Transverse colon (tissue), 4 donors: ENCODE data around the gene TMEM19. TPM values are rescaled to one million over a fixed set of nuclear protein-coding genes. Genes with fewer than 3 reads are reported as not detected.
"Not testable (repeated sequence)": the region's sequence is repeated elsewhere in the genome, so short reads cannot be mapped to it uniquely, and the experiment has no call there.

ENCODE experiments used
- DNase-seq: peaks from one replicate; pipeline ENCODE4 v3.0.0-alpha.2; 2019
- H3K27ac ChIP-seq, 4 donors: fragments of 200-600 bp; sonication (generic); 2 replicates each; pipeline ENCODE4 v1.5.1; 2016 to 2018; ENCODE audit warnings: inconsistent platforms in 4 of 4
- H3K27me3 ChIP-seq: fragments of 200-600 bp; sonication (generic); 2 replicates; pipeline ENCODE4 v1.5.1; 2017; ENCODE audit warnings: inconsistent platforms
- H3K36me3 ChIP-seq, 4 donors: fragments of 200-600 bp; sonication (generic); 2 replicates each; pipeline ENCODE4 v1.5.1; 2017 to 2019; ENCODE audit warnings: inconsistent platforms in 4 of 4
- H3K4me1 ChIP-seq, 4 donors: fragments of 200-600 bp; sonication (generic); 2 replicates each; pipeline ENCODE4 v1.5.1; 2017 to 2020; ENCODE audit warnings: inconsistent platforms in 4 of 4
- H3K4me3 ChIP-seq, 4 donors: fragments of 200-600 bp; sonication (generic); 1 replicate in 1 of 4; 2 replicates in 3 of 4; pipeline versions ENCODE4 v1.5.1 to v1.6.1; 2017 to 2019; ENCODE audit warnings: inconsistent platforms in 4 of 4
- H3K9me3 ChIP-seq, 2 donors: fragments of 200-600 bp; sonication (generic); 2 replicates each; pipeline ENCODE4 v1.5.1; 2017 to 2019; ENCODE audit warnings: inconsistent platforms in 2 of 2
- EP300 ChIP-seq: sonication (generic); formaldehyde crosslinking; IDR thresholded peaks from one replicate; pipeline ENCODE4 v1.6.1; 2017; ENCODE audit warnings: antibody characterized with exemption, low read depth
- POLR2A ChIP-seq: fragments of 450-650 bp; IDR thresholded peaks from one replicate; pipeline ENCODE4 v1.6.1; 2016; ENCODE audit warnings: antibody characterized with exemption, mild to moderate bottlenecking, moderate library complexity
- POLR2AphosphoS5 ChIP-seq, 3 donors: sonication (generic); formaldehyde crosslinking; IDR thresholded peaks; one replicate each; pipeline ENCODE4 v1.6.1; 2016; ENCODE audit warnings: antibody characterized with exemption in 3 of 3
- WGBS, 2 donors: methylation state at CpG; one replicate each; pipeline ENCODE4 v1.1.5; 2018; ENCODE audit warnings: low coverage in 1 of 2; 5-methylcytosine and 5-hydroxymethylcytosine counted together
- in situ Hi-C, 4 donors: fragments of 200-750 bp; cut with MboI; loops; one replicate each; pipeline versions ENCODE4 v1.15.0 to v1.15.1; 2017; ENCODE audit warnings: low sequenced_read_pairs in 3 of 4, low pct_ligation_motif_present in 1 of 4, low pct_unique_long_range_greater_than_20kb in 1 of 4
- intact Hi-C: fragments of 100-400 bp; cut with DNase I; formaldehyde crosslinking; loops from one replicate; pipeline ENCODE4 v1.15.1; 2023; ENCODE audit warnings: low total_unique reads
- total RNA-seq, 4 donors: library from RNA; depleted of rRNA; stranded (reverse); fragments of >200 nt; gene quantifications; one replicate each; pipeline ENCODE4 v1.1.0, GENCODE V29; 2016
- TF ChIP-seq, protein P1 (sequence below), 5 experiments: fragments of 200-600 bp in 3 of 5; fragments of 450-650 bp in 2 of 5; sonication (generic) in 3 of 5; IDR thresholded peaks; 1 replicate in 2 of 5; 2 replicates in 3 of 5; pipeline ENCODE4 v1.5.1; 2016 to 2017; ENCODE audit warnings: antibody characterized with exemption in 5 of 5, inconsistent platforms in 3 of 5, mild to moderate bottlenecking in 2 of 5, moderate library complexity in 1 of 5

TMEM19 gene
- total RNA-seq, 4 donors from 2014 or later = 7.9 to 41.1 (median 20.4) TPM

DNA sequence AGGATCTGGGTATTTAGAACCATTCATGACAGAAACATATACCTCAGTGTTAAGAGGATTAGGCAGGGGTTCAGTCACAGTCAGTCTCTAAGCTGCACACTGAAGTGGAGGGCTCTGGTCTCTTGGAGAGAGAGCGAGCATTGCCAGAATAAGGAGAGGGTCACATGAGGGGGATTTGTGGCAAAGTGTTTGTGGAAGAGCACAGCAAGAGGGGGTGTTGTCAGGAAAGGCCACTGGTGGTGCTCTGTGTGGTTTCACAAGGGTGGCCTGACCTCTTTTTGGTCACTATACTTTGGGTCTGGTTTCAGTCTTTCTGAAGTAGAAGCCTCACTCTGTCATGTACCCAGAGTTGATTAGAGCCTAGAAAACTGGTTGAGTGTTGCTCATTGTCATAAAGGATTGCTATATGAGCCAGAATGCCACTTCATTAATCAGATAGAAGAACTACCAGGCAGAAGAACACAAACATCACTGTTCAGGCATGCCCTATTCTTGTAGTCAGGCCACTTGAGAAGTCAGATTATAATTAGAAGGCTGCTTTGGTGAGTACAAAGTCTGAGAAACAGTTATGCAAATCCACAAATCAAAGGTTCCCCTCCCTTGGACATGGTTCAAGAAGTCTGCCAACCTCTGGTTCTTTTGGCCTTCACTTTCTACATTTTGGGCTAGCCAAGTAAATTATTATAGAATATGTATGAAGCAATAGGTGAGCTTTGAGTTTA, 8.4 kb downstream of the TMEM19 start:
- no peak for TF ChIP-seq EP300
- no peak for TF ChIP-seq POLR2A
- TF ChIP-seq POLR2AphosphoS5 (IDR thresholded peaks at IDR 0.05) = peak in 2 of 3 donors; percentile 8 to 56
- TF ChIP-seq, protein P1, sequence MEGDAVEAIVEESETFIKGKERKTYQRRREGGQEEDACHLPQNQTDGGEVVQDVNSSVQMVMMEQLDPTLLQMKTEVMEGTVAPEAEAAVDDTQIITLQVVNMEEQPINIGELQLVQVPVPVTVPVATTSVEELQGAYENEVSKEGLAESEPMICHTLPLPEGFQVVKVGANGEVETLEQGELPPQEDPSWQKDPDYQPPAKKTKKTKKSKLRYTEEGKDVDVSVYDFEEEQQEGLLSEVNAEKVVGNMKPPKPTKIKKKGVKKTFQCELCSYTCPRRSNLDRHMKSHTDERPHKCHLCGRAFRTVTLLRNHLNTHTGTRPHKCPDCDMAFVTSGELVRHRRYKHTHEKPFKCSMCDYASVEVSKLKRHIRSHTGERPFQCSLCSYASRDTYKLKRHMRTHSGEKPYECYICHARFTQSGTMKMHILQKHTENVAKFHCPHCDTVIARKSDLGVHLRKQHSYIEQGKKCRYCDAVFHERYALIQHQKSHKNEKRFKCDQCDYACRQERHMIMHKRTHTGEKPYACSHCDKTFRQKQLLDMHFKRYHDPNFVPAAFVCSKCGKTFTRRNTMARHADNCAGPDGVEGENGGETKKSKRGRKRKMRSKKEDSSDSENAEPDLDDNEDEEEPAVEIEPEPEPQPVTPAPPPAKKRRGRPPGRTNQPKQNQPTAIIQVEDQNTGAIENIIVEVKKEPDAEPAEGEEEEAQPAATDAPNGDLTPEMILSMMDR (IDR thresholded peaks at IDR 0.05) = no peak
- no peaks in the 10 kb centered on the region for H3K27me3 ChIP-seq
- no peak overlapping the region for H3K4me3 ChIP-seq
- in situ Hi-C loops (no loop called here), intact Hi-C loops (no loop called here)
- DNase-seq = peak; percentile 28
- no peaks in the 10 kb centered on the region for H3K9me3 ChIP-seq
- 80 to 100% methylated on average over 1 of the region's 1 CpG for WGBS, 2 donors
- H3K4me1 ChIP-seq = peaks cover 0 to 60% (median 22%) of the 10 kb centered on the region in 4 donors
- peak overlapping the region; percentile 73 to 98 (median 88) for H3K27ac ChIP-seq
- peaks cover 0 to 22% (median 6%) of the 10 kb centered on the region in 4 donors for H3K36me3 ChIP-seq

DNA sequence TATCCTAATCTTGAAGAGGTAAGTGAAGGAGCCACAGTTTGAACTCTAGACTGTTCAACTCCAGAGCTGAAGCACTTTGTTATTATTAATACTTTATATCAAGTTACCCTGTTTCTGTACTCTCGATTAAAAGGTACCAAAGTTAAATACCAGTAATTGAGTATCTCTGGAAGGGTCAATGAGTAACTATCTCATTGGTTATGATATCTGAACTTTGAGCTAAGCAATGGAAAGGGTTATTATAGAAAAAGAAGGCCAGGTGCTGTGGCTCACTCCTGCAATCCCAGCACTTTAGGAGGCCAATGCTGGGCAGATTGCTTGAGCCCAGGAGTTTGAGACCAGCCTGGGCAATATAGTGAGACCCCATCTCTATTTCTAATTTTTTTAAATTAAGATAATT, 9.9 kb downstream of the TMEM19 start:
- Histone ChIP-seq H3K36me3 (peaks cover 0 to 34% (median 8%) of the 10 kb centered on the region in 4 donors), H3K27ac (peak overlapping the region; percentile 73 to 98 (median 88)), H3K4me1 (peaks cover 0 to 51% (median 22%) of the 10 kb centered on the region in 4 donors), H3K4me3 (no peak overlapping the region), H3K27me3 (no peaks in the 10 kb centered on the region), H3K9me3 (no peaks in the 10 kb centered on the region)
- intact Hi-C loops = no loop called here
- DNase-seq = no peak
- WGBS, 2 donors = 56 to 70% methylated on average over 1 of the region's 1 CpG
- no peak for TF ChIP-seq POLR2A
- no peak for TF ChIP-seq EP300
- no peak for TF ChIP-seq POLR2AphosphoS5 (IDR thresholded peaks at IDR 0.05)
- TF ChIP-seq, protein P1 (IDR thresholded peaks at IDR 0.05) = no peak
- in situ Hi-C loops = no loop called here

DNA sequence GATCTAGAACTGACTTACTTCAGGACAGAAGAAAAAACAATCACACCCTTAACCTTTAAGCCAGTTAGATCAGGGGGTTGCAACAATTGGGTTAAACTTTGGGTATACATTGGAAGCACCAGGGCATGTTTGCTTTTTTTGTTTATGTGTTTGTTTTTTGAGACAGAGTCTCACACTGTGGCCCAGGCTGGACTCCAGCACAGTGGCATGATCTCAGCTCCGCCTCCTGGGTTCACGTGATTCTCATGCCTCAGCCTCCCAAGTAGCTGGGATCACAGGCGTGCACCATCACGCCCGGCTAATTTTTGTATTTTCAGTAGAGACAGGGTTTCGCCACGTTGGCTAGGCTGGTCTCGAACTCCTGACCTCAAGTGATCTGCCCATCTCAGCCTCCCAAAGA, 16.3 kb downstream of the TMEM19 start:
- H3K27ac ChIP-seq, DNase-seq, in situ Hi-C loops, H3K4me3 ChIP-seq, intact Hi-C loops, H3K27me3 ChIP-seq, H3K4me1 ChIP-seq, H3K9me3 ChIP-seq: not testable (repeated sequence)
- peaks cover 0 to 49% (median 6%) of the 10 kb centered on the region in 4 donors for H3K36me3 ChIP-seq
- 95% methylated on average over 8 of the region's 8 CpGs; no CpG with 5 or more reads in 1 of the 2 donors for WGBS, 2 donors

DNA sequence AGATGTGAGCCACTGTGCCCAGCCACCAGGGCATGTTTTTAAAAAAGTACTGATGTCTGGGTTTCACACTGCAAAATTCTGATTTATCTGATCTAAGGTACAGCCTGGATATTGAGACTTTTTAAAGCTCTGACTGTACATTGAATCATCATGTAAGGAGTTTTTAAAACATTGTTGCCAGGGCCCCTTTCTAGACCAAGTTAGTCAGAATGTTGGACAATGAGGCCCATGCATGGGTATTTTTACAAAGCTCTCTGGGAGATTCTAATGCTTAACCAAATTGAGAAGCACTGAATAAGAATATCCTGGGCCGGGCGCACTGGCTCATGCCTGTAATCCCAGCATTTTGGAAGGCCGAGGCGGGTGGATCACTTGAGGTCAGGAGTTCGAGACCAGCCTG, 16.7 kb downstream of the TMEM19 start:
- TF ChIP-seq POLR2A = no peak
- TF ChIP-seq POLR2AphosphoS5 (IDR thresholded peaks at IDR 0.05) = no peak
- TF ChIP-seq EP300 = no peak
- TF ChIP-seq, protein P1 (IDR thresholded peaks at IDR 0.05) = no peak
- no peaks in the 10 kb centered on the region for H3K4me1 ChIP-seq
- H3K27me3 ChIP-seq = no peaks in the 10 kb centered on the region
- in situ Hi-C loops = no loop called here
- peaks cover 0 to 46% (median 4%) of the 10 kb centered on the region in 4 donors for H3K36me3 ChIP-seq
- no peak overlapping the region for H3K27ac ChIP-seq
- 98 to 100% methylated on average over 2 to 5 of the region's 5 CpGs for WGBS, 2 donors
- no peak for DNase-seq
- intact Hi-C loops = no loop called here
- no peak overlapping the region for H3K4me3 ChIP-seq
- H3K9me3 ChIP-seq = no peaks in the 10 kb centered on the region
